ENCODE measurements around the gene SLC35F1. TPM values are rescaled to one million over a fixed set of nuclear protein-coding genes. Genes with fewer than 3 reads are reported as not detected.
A peak's percentile ranks its signal among the peaks of the same experiment; 100 is the strongest.

Gene SLC35F1
- total and polyA plus RNA-seq, 3 experiments from 2014 or later: not detected

- no peak overlapping the region for H3K4me3 ChIP-seq (ENCODE audit: low read length)
- POLR2A ChIA-PET: no interaction called here
- H3K9me3 Mint-ChIP-seq: peaks cover 3 to 19% (median 16%) of the 10 kb centered on the region in 5 donors
- no peaks in the 10 kb centered on the region for H3K36me3 Mint-ChIP-seq
- H3K9me3 ChIP-seq (ENCODE audit: low read length): no peaks in the 10 kb centered on the region
- no peaks in the 10 kb centered on the region for H3K27me3 ChIP-seq (ENCODE audit: insufficient read depth, low read length, poor library complexity, severe bottlenecking)
- no peaks in the 10 kb centered on the region for H3K4me1 Mint-ChIP-seq
- H3K27me3 Mint-ChIP-seq: peaks cover 0 to 17% of the 10 kb centered on the region in 2 donors
- no peak for DNase-seq
- no peaks in the 10 kb centered on the region for H3K4me1 ChIP-seq (ENCODE audit: insufficient read depth, low read length)
- H3K4me3 Mint-ChIP-seq: no peak overlapping the region
- H3K27ac ChIP-seq (ENCODE audit: low read depth, low read length): no peak overlapping the region
- no peak overlapping the region for H3K27ac Mint-ChIP-seq
- no peaks in the 10 kb centered on the region for H3K36me3 ChIP-seq (ENCODE audit: insufficient read depth, low read length)
- CTCF ChIA-PET: no interaction called here
Measured at GRCh38 chr6:118171852-118172251, 264.8 kb downstream of the SLC35F1 start.

- Histone ChIP-seq H3K36me3 (ENCODE audit: insufficient read depth, low read length) (no peaks in the 10 kb centered on the region), H3K27ac (ENCODE audit: low read depth, low read length) (no peak overlapping the region), H3K4me1 (ENCODE audit: insufficient read depth, low read length) (no peaks in the 10 kb centered on the region), H3K27me3 (ENCODE audit: insufficient read depth, low read length, poor library complexity, severe bottlenecking) (no peaks in the 10 kb centered on the region), H3K4me3 (ENCODE audit: low read length) (no peak overlapping the region), H3K9me3 (ENCODE audit: low read length) (no peaks in the 10 kb centered on the region)
- no peak for DNase-seq
- peaks cover 3 to 19% (median 16%) of the 10 kb centered on the region in 5 donors for H3K9me3 Mint-ChIP-seq
- H3K4me3 Mint-ChIP-seq: no peak overlapping the region
- no peak overlapping the region for H3K27ac Mint-ChIP-seq
- H3K36me3 Mint-ChIP-seq: no peaks in the 10 kb centered on the region
- CTCF ChIA-PET: no interaction called here
- peaks cover 2 to 17% of the 10 kb centered on the region in 2 donors for H3K27me3 Mint-ChIP-seq
- H3K4me1 Mint-ChIP-seq: no peaks in the 10 kb centered on the region
- POLR2A ChIA-PET: no interaction called here
Measured at GRCh38 chr6:118174071-118174470, 267.0 kb downstream of the SLC35F1 start.

- no peak overlapping the region for H3K27ac ChIP-seq (ENCODE audit: low read depth, low read length)
- H3K9me3 Mint-ChIP-seq: peaks cover 3 to 19% (median 16%) of the 10 kb centered on the region in 5 donors
- no peak for DNase-seq
- no peak overlapping the region for H3K27ac Mint-ChIP-seq
- H3K36me3 Mint-ChIP-seq: no peaks in the 10 kb centered on the region
- no peaks in the 10 kb centered on the region for H3K4me1 ChIP-seq (ENCODE audit: insufficient read depth, low read length)
- H3K9me3 ChIP-seq (ENCODE audit: low read length): no peaks in the 10 kb centered on the region
- H3K27me3 Mint-ChIP-seq: peaks cover 6 to 22% of the 10 kb centered on the region in 2 donors
- H3K4me1 Mint-ChIP-seq: no peaks in the 10 kb centered on the region
- CTCF ChIA-PET: no interaction called here
- no peak overlapping the region for H3K4me3 Mint-ChIP-seq
- H3K4me3 ChIP-seq (ENCODE audit: low read length): no peak overlapping the region
- H3K27me3 ChIP-seq (ENCODE audit: insufficient read depth, low read length, poor library complexity, severe bottlenecking): no peaks in the 10 kb centered on the region
- POLR2A ChIA-PET: no interaction called here
- H3K36me3 ChIP-seq (ENCODE audit: insufficient read depth, low read length): no peaks in the 10 kb centered on the region
Measured at GRCh38 chr6:118177720-118178119, 270.7 kb downstream of the SLC35F1 start.

- H3K4me1 Mint-ChIP-seq: no peaks in the 10 kb centered on the region
- H3K27ac Mint-ChIP-seq: no peak overlapping the region
- no peak overlapping the region for H3K4me3 ChIP-seq (ENCODE audit: low read length)
- H3K27me3 Mint-ChIP-seq: peaks cover 7 to 20% of the 10 kb centered on the region in 2 donors
- ChIA-PET CTCF (no interaction called here), POLR2A (no interaction called here)
- no peaks in the 10 kb centered on the region for H3K27me3 ChIP-seq (ENCODE audit: insufficient read depth, low read length, poor library complexity, severe bottlenecking)
- H3K4me1 ChIP-seq (ENCODE audit: insufficient read depth, low read length): no peaks in the 10 kb centered on the region
- no peaks in the 10 kb centered on the region for H3K36me3 ChIP-seq (ENCODE audit: insufficient read depth, low read length)
- H3K27ac ChIP-seq (ENCODE audit: low read depth, low read length): no peak overlapping the region
- H3K9me3 Mint-ChIP-seq: peaks cover under 1 to 8% (median 4%) of the 10 kb centered on the region in 5 donors
- H3K9me3 ChIP-seq (ENCODE audit: low read length): no peaks in the 10 kb centered on the region
- H3K4me3 Mint-ChIP-seq: no peak overlapping the region
- H3K36me3 Mint-ChIP-seq: no peaks in the 10 kb centered on the region
- DNase-seq: no peak
Measured at GRCh38 chr6:118179048-118179447, 272.0 kb downstream of the SLC35F1 start.

- Histone ChIP-seq H3K36me3 (ENCODE audit: insufficient read depth, low read length) (no peaks in the 10 kb centered on the region), H3K27me3 (ENCODE audit: insufficient read depth, low read length, poor library complexity, severe bottlenecking) (no peaks in the 10 kb centered on the region), H3K9me3 (ENCODE audit: low read length) (no peaks in the 10 kb centered on the region), H3K4me1 (ENCODE audit: insufficient read depth, low read length) (no peaks in the 10 kb centered on the region), H3K27ac (ENCODE audit: low read depth, low read length) (no peak overlapping the region), H3K4me3 (ENCODE audit: low read length) (no peak overlapping the region)
- H3K27me3 Mint-ChIP-seq: peaks cover 2% of the 10 kb centered on the region in 2 donors
- H3K36me3 Mint-ChIP-seq: no peaks in the 10 kb centered on the region
- ChIA-PET CTCF (no interaction called here), POLR2A (no interaction called here)
- H3K27ac Mint-ChIP-seq: peak overlapping the region in 5 of 8 donors; percentile 15 to 68 (median 55)
- DNase-seq: no peak
- peaks cover 8 to 20% (median 19%) of the 10 kb centered on the region in 3 donors for H3K4me1 Mint-ChIP-seq
- no peaks in the 10 kb centered on the region for H3K9me3 Mint-ChIP-seq
- peak overlapping the region in 5 of 7 donors; percentile 24 to 71 (median 47) for H3K4me3 Mint-ChIP-seq
Measured at GRCh38 chr6:118186672-118187567, 279.9 kb downstream of the SLC35F1 start.

- no peaks in the 10 kb centered on the region for H3K9me3 ChIP-seq (ENCODE audit: low read length)
- ChIA-PET CTCF (no interaction called here), POLR2A (no interaction called here)
- Mint-ChIP-seq H3K9me3 (no peaks in the 10 kb centered on the region), H3K4me3 (peak overlapping the region in 5 of 7 donors; percentile 24 to 71 (median 47)), H3K27me3 (peaks cover 2% of the 10 kb centered on the region in 2 donors), H3K4me1 (peaks cover 8 to 20% (median 19%) of the 10 kb centered on the region in 3 donors), H3K36me3 (no peaks in the 10 kb centered on the region), H3K27ac (peak overlapping the region in 5 of 8 donors; percentile 15 to 68 (median 55))
- no peaks in the 10 kb centered on the region for H3K4me1 ChIP-seq (ENCODE audit: insufficient read depth, low read length)
- no peak overlapping the region for H3K27ac ChIP-seq (ENCODE audit: low read depth, low read length)
- H3K27me3 ChIP-seq (ENCODE audit: insufficient read depth, low read length, poor library complexity, severe bottlenecking): no peaks in the 10 kb centered on the region
- H3K36me3 ChIP-seq (ENCODE audit: insufficient read depth, low read length): no peaks in the 10 kb centered on the region
- DNase-seq: no peak
- H3K4me3 ChIP-seq (ENCODE audit: low read length): no peak overlapping the region
Measured at GRCh38 chr6:118187568-118188164, 280.6 kb downstream of the SLC35F1 start.

- Mint-ChIP-seq H3K9me3 (no peaks in the 10 kb centered on the region), H3K27me3 (peaks cover 0 to 2% of the 10 kb centered on the region in 2 donors), H3K4me1 (peaks cover 8 to 20% (median 19%) of the 10 kb centered on the region in 3 donors), H3K4me3 (no peak overlapping the region), H3K36me3 (no peaks in the 10 kb centered on the region), H3K27ac (no peak overlapping the region)
- H3K9me3 ChIP-seq (ENCODE audit: low read length): no peaks in the 10 kb centered on the region
- ChIA-PET POLR2A (no interaction called here), CTCF (no interaction called here)
- H3K27me3 ChIP-seq (ENCODE audit: insufficient read depth, low read length, poor library complexity, severe bottlenecking): no peaks in the 10 kb centered on the region
- no peaks in the 10 kb centered on the region for H3K4me1 ChIP-seq (ENCODE audit: insufficient read depth, low read length)
- H3K36me3 ChIP-seq (ENCODE audit: insufficient read depth, low read length): no peaks in the 10 kb centered on the region
- no peak overlapping the region for H3K27ac ChIP-seq (ENCODE audit: low read depth, low read length)
- no peak for DNase-seq
- no peak overlapping the region for H3K4me3 ChIP-seq (ENCODE audit: low read length)
Measured at GRCh38 chr6:118188561-118188960, 281.5 kb downstream of the SLC35F1 start.

- Mint-ChIP-seq H3K27me3 (peaks cover 3 to 12% of the 10 kb centered on the region in 2 donors), H3K4me1 (no peaks in the 10 kb centered on the region), H3K4me3 (no peak overlapping the region), H3K9me3 (no peaks in the 10 kb centered on the region), H3K27ac (no peak overlapping the region), H3K36me3 (no peaks in the 10 kb centered on the region)
- Histone ChIP-seq H3K4me1 (ENCODE audit: insufficient read depth, low read length) (no peaks in the 10 kb centered on the region), H3K27ac (ENCODE audit: low read depth, low read length) (no peak overlapping the region), H3K4me3 (ENCODE audit: low read length) (no peak overlapping the region), H3K9me3 (ENCODE audit: low read length) (no peaks in the 10 kb centered on the region), H3K27me3 (ENCODE audit: insufficient read depth, low read length, poor library complexity, severe bottlenecking) (no peaks in the 10 kb centered on the region), H3K36me3 (ENCODE audit: insufficient read depth, low read length) (no peaks in the 10 kb centered on the region)
- no peak for DNase-seq
- ChIA-PET POLR2A (no interaction called here), CTCF (no interaction called here)
Measured at GRCh38 chr6:118197539-118197938, 290.5 kb downstream of the SLC35F1 start.

Measured in CD8-positive, alpha-beta memory T cell (primary cell).